T47D (cell line): ENCODE results near the gene STX3.

Source experiments
- DNase-seq, 2 experiments: peaks; one replicate each; pipeline versions ENCODE4 v3.0.0 to v3.0.0-alpha.2; 2011 to 2012; ENCODE audit warnings: low read depth in 1 of 2, low spot score in 1 of 2
- JUND ChIP-seq: IDR thresholded peaks from 2 replicates; pipeline ENCODE4 v1.6.1; 2012; ENCODE audit warnings: low read depth
- in situ Hi-C: cut with HindIII; loops from 2 replicates; pipeline ENCODE4 v1.10.0; 2016; ENCODE audit warnings: low sequenced_read_pairs, low pct_unique_long_range_greater_than_20kb

STX3 gene

DNA sequence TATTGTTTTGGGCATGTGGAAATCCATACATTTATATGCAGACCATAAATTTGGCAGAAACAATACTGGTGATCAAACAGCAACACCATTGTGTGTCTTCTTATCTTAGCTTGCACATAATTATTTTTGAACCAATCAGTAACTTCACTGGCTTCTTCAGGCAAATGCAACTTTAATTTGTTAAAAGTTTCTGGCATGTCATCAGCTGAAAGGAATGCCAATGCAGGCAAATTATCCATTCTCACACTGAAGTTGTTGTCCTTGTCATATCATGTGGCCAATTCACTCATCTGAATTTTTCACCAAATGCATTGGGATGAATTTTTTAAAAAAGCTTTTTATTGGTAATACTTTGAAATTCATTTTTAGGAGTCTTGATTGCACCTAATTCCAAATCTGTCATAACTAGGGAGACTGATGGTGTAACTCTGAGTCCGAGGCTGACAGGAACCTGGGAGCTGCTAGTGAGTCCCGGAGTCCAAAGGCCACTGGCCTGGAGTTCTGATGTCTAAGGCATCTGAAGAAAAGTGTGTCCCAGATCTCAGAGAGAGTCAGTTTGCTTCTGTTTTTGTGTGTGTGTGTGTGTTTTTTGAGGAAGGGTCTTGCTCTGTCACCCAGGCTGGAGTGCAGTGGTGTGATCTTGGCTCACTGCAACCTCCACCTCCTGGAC, 24.1 kb upstream of the STX3 start:
- in situ Hi-C loops: no loop called here
- TF ChIP-seq JUND: no peak
- DNase-seq: no peak

DNA sequence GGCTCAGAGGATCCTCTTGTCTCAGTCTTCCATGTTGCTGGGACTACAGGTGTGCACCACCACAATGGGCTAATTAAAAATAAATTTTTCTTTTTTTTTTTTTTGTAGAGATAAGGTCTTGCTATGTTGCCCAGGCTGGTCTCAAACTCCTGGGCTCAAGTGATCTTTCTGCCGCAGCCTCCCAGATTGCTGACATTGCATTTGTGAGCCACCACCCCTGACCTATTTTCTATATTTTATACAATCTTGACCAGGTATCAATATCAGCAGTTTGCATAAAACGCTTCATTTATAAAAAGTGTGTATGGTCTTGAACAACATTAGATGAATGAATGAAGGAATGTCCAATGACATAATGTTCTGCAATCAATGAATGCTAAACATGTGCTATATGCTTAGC, 9.1 kb upstream of the STX3 start:
- no peak for DNase-seq
- in situ Hi-C loops: no loop called here
- TF ChIP-seq JUND: no peak

DNA sequence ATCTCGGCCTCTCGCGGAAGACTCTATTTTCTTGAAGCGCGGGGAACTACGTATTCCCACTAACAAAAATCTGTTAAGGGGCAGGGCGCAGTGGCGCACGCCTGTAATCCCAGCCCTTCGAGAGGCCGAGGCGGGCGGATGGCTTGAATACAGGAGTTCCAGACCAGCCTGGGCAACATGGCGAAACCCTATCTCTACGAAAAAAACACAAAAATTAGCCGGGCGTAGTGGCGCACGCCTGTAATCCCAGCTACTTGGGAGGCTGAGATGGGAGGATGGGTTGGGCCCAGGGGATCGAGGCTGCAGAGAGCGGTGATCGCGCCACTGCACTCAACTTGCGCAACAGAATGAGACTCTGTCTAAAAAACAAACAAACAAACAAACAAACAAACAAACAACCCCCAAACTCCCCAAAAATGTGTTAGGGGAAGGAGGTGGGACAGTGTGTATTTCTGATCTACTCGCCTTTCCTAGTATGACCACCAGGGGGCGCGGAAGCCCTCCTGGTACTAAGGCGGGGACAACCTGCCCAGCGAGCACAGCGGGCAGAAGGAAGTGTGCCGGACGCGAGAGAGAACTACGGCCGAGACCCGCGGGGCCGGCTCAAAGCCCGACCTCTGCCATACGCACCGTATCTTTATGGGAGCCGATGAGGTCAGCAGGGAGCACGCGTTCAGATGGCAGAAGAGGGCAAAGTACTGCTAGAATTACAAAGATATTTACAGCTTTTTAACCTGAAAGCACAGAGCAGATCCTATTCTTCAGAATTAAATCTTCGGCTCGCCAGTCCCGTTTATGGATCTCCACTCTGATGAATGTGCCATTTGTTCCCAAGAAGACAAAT, 1.3 kb upstream of the STX3 start:
- peak; percentile 85 to 88 for DNase-seq
- in situ Hi-C loops: no loop called here
- TF ChIP-seq JUND: no peak

- no peak for TF ChIP-seq JUND
- no peak for DNase-seq
- in situ Hi-C loops: no loop called here
Measured at GRCh38 chr11:59754494-59754858, 700 bp upstream of the STX3 start.

GRCh38 chr11:59755701-59756557, 753 bp downstream of the STX3 start:
- in situ Hi-C loops: no loop called here
- peak; percentile 61; the same call in 1 of the 2 replicates for TF ChIP-seq JUND
- DNase-seq: peak; percentile 54 to 81

GRCh38 chr11:59756558-59756840, 1.3 kb downstream of the STX3 start:
- no peak for TF ChIP-seq JUND
- DNase-seq: peak in 1 of 2 experiments; percentile 13
- in situ Hi-C loops: no loop called here

DNA sequence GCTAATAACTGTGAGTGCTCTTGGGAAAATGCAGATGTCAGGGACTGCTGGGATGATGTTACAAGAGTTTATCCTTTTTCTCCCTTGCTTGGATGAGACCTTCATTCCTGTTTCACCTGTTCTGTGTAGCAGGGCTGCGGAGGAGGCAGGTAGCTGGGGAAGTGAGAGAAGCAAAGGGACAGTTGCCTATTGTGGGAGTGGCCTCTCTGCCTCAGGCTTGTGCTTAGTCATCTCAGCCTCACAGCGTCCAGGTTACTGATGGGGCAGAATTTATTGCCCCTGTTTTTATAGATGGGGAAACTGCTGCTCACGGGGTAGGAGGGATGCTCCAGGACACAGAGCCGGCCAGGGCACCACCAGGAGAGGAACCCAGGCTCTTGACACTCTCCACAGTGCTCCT, 1.7 kb downstream of the STX3 start:
- peak; percentile 58 to 87 for DNase-seq
- in situ Hi-C loops: no loop called here
- no peak for TF ChIP-seq JUND

DNA sequence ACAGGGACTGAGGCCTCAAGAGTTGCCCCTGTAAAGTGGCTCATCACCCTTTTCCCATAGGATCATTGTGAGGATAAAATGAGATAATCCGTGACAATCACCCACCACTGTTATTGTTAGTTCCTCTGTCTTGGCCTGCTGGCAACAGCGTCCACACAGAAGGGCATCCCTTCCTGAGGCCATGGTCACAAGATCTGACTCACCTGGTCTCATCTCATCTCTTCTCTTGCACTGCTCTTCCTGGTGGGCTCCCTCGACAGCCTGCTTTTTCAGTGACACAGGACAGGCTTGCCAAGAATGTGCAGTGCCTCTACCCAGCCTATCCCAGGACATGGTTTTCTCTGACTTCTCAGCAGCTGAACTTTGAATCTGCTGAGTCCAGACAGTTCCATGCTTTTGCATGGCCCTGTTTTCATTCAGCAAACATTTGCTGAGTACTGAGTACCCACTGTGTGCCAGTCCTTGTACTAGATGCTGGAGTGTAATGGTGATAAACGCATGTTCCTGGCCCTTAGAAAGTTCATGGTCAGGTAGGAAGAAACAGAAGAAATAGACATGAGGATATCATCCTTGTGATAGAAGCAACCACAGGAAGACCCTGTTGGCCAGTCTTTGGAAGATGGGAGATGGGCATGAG, 3.3 kb downstream of the STX3 start:
- DNase-seq: no peak
- TF ChIP-seq JUND: no peak
- in situ Hi-C loops: no loop called here

- DNase-seq: no peak
- in situ Hi-C loops: no loop called here
- no peak for TF ChIP-seq JUND
Measured at GRCh38 chr11:59759900-59760299, 4.7 kb downstream of the STX3 start.

- TF ChIP-seq JUND: no peak
- no peak for DNase-seq
- in situ Hi-C loops: no loop called here
Measured at GRCh38 chr11:59760771-59761170, 5.6 kb downstream of the STX3 start.

DNA sequence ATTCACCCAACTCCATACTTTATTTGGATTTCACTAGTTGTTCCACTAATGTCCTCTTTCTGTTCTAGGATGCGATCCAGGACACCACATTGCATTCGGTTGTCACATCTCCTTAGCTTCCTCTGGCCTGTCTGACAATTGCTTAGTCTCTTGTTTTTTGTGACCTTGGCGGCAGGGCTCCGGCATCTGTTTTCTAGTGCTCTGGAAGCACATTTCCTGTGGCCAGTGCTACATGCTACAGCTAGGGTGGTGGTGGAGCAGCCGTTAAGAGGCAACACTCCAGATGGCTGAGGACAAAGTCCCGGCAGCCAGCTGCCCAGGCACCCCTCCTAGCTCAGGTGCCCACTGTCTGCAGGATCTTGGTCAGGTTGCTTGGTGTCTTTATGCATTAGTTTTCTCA, 6.8 kb downstream of the STX3 start:
- in situ Hi-C loops: no loop called here
- DNase-seq: no peak
- TF ChIP-seq JUND: no peak

DNA sequence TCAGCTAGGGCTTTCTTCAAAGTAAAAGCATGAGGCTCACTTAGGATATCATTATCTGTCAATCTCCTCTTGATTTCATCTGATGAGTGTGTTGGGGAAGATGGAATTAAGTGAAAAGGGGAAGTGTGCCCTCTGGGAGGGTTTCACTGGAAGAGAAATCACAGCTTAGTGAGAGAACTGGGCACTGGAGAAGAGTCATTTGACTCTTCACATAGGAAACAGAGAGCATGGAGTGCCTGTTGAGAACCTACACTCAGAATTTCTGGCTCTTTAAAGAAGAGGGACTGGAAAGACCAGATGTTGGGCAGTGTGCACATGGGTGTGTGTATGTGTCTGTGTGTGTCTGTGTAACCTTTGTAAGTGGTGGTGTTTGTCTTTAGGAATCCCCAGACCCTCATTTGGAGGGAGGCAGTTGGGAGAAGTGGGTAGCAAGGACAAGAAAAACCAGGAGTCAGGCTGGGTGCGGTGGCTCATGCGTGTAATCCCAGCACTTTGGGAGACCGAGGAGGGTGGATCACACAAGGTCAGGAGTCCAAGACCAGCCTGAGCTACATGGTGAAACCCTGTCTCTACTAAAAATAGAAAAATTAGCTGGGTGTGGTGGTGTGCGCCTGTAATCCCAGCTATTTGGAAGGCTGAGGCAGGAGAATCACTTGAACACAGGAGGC, 10.0 kb downstream of the STX3 start:
- DNase-seq: peak in 1 of 2 experiments; percentile 29
- in situ Hi-C loops: no loop called here
- no peak for TF ChIP-seq JUND
